ENCODE data around the gene RHOXF2B.
A peak's percentile ranks its signal among the peaks of the same experiment; 100 is the strongest.
"Not testable (repeated sequence)": the region's sequence is repeated elsewhere in the genome, so short reads cannot be mapped to it uniquely, and the experiment has no call there.

RHOXF2B gene

DNA sequence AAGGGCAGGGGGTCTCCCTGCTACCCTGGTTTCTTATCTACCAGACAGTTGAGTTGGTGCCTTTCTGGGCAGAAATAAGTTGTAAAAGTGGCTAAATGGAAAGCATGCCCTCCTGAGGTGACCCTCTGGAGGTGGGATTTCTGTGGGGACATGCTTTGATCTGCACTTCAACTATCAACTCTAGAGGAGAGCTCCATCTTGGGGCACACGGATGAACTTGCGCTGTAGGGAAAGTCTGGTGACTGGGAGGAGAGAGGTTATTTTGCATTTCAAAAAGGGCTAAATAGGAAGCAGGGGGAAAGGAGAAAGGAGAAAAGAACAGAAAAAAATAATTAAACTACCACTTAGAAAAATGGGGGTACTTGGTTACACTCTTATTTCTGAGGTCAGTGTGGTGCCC lies 12.7 kb upstream of the RHOXF2B start:
- in situ Hi-C loops (cut with MboI; ENCODE audit: low sequenced_read_pairs, unreplicated experiment) = loop anchor here (25.0 kb wide), 1 partner anchor 372 kb away; the partner anchor contains the start of gene LAMP2
- DNase-seq (ENCODE audit: low spot score) = no peak
- TF ChIP-seq, protein P1, sequence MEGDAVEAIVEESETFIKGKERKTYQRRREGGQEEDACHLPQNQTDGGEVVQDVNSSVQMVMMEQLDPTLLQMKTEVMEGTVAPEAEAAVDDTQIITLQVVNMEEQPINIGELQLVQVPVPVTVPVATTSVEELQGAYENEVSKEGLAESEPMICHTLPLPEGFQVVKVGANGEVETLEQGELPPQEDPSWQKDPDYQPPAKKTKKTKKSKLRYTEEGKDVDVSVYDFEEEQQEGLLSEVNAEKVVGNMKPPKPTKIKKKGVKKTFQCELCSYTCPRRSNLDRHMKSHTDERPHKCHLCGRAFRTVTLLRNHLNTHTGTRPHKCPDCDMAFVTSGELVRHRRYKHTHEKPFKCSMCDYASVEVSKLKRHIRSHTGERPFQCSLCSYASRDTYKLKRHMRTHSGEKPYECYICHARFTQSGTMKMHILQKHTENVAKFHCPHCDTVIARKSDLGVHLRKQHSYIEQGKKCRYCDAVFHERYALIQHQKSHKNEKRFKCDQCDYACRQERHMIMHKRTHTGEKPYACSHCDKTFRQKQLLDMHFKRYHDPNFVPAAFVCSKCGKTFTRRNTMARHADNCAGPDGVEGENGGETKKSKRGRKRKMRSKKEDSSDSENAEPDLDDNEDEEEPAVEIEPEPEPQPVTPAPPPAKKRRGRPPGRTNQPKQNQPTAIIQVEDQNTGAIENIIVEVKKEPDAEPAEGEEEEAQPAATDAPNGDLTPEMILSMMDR (IDR thresholded peaks at IDR 0.05; ENCODE audit: borderline replicate concordance, control extremely low read depth, extremely low read depth, insufficient read depth, missing control alignments) = no peak

DNA sequence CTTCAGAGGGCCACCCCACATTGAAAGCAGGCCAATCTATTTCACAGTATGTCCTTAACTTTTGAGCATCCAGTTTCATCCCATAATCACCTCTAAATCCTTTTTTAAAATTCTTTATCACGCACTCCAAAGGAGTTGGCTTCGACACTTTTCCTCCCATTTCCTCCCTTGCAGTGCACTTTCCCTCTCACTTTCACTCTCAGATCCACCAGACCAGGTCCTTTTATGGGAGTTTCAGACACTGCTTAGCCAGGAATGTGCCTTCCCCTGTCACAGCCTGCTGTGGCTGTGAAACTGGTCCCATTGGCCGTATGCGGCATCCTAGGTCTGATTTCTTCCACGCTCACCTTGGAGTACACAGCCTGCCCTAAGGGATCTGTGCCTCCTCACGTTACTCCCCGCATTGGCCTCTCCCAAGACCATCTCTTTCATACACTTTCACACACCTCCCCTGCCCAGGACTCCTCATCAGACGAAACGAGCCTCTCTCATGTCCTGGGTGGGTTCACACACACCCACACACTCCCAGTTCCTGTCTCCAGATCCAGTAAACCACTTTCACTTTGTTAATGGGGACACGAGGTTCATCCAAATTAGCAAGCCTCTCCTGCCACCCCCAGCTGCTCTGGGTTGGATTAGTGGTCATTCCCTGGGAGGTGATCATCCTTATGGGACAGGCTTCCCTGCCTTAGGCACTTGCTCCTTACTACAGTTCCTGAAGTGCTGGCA lies 10.0 kb upstream of the RHOXF2B start:
- TF ChIP-seq, protein P1 (IDR thresholded peaks at IDR 0.05; ENCODE audit: borderline replicate concordance, control extremely low read depth, extremely low read depth, insufficient read depth, missing control alignments) = no peak
- no peak for DNase-seq (ENCODE audit: low spot score)
- in situ Hi-C loops (cut with MboI; ENCODE audit: low sequenced_read_pairs, unreplicated experiment) = loop anchor here (25.0 kb wide), 1 partner anchor 375 kb away; the partner anchor contains the start of gene LAMP2

DNA sequence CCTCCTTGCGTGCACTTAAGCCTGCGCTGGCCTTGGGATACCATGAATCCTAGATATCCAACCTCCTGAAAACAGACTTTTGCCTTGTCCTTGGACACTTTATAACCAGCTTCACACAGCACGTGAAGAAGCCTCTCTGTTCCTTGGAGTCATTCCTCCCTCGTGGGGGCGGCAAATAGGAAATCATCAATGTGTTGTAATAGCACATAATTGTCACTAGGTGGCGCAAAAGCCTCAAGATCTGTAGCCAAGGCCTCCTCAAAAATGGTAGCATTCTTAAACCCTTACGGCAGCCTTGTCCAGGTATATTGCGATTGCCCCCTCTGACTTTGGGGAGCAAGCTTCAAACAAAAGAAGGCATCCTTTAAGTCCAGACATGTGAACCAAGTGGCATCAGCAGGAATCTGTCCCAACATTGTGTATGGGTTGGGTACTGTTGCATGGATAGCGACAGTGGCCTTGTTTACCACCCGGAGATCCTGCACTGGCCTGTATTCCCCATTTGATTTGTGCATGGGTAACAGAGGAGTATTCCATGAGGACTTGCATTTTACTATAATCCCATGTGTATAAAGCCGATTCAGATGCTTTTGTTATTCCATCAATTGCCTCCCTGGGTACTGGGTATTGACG lies 8.2 kb upstream of the RHOXF2B start:
- not testable (repeated sequence) for DNase-seq (ENCODE audit: low spot score)
- in situ Hi-C loops (cut with MboI; ENCODE audit: low sequenced_read_pairs, unreplicated experiment) = loop anchor here (25.0 kb wide), 1 partner anchor 377 kb away; the partner anchor contains the start of gene LAMP2

DNA sequence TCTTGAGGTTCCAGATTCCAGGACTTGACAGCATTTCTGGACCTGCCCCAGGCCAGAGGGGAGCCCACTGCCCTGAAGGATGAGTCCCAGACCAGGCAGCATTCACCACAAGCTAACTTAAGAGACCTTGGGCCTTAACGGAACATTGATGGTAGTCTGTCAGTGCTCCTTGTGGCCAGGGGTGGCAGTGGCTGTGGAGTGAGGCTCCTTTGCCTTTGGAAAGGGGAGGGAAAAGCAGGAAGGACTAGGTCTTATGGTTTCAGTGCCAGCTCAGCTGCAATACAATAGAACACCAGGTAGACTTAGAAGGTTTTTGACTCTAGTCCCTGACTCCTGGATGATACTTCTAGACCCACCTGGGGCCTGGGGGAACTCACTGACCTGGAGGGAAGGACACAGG lies 11.3 kb downstream of the RHOXF2B start:
- in situ Hi-C loops (cut with MboI; ENCODE audit: low sequenced_read_pairs, unreplicated experiment) = not testable (repeated sequence)

DNA sequence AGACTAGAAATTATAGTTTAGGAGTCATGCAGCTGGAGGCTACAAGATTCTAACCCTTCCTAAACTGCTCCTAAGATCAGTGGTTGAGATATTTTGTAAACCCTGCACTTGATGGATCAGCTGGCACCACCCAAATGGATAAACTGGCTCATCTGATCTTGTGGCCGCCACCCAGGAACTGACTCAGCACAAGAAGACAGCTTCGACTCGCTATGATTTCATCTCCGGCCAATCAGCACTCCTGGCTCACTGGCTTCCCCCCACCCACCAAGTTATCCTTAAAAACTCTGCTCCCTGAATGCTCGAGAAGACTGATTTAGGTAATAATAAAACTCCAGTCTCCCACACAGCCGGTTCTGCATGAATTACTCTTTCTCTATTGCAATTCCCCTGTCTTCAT lies 34.8 kb downstream of the RHOXF2B start:
- DNase-seq (ENCODE audit: low spot score); in situ Hi-C loops (cut with MboI; ENCODE audit: low sequenced_read_pairs, unreplicated experiment): not testable (repeated sequence)

More for the DNA sequence above, 11.3 kb downstream of the RHOXF2B start:
- not testable (repeated sequence) for DNase-seq (ENCODE audit: low spot score)

DNA sequence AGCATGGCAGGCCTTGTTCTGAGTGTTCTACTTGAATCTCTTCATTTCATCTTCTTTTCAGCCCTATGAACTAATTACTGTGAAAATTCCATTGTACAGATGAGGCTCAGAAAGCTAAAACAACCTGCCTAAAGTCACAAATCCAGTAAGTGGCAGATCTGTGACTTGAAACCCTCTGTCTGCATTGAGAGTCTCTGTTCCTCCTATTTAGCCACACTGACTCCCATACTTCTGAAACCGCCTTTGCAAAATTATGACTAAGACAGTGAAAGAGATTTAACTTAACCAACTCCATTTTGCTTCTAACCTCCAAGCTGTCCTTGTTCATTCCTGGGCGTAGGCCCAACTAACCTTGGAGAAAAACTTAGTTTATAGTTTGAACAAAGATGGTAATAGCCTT lies 35.2 kb downstream of the RHOXF2B start:
- in situ Hi-C loops (cut with MboI; ENCODE audit: low sequenced_read_pairs, unreplicated experiment); DNase-seq (ENCODE audit: low spot score): not testable (repeated sequence)

DNA sequence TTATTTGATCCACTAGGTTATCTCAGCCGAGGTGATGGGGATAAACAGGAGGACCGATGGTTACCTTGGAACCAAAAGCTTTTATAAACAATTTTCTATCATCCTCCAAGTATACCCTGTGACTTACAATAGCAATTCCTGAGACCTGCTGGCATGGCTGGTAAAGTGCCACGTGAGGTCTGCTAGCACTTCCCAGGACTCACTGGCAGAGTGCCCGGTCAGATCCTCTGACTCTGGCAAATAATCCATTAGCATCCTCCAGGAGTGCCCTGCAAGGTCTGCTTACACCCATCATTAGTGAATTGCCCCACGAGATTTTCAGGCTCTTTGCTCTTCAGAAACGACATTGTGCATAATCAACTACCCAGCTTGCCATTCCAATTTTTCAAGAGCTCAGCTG lies 37.3 kb downstream of the RHOXF2B start:
- in situ Hi-C loops (cut with MboI; ENCODE audit: low sequenced_read_pairs, unreplicated experiment); DNase-seq (ENCODE audit: low spot score): not testable (repeated sequence)

DNA sequence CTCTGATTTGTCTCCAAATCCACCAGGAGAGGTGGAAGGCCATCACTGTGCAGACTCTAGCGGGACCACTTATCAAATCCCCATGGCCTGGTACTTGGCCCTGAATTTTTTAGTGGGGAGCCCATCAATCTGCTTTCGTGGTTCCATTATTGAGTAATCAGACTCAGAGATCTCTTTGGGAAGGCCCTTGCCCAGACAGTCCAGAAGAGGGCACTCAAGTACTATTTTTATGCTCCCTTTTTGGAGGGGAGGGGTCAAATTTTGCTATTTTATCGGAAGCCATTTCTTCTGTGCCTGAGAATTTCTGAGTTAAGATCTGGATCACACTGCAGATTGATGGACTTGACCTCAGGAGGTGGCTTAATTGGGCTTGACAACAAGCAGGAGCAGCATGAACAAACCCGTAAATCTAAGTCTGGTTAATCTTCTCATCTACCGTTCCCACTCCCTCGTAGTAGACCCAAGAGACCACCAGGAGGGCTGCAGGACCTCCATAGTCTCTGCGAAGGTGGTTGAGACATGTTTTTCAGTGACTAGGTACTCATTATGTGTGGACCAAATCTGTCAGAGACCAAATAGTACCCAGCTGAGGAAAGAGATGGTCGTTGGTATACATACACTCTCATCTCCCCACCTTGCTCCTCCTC lies 38.3 kb downstream of the RHOXF2B start:
- DNase-seq (ENCODE audit: low spot score); in situ Hi-C loops (cut with MboI; ENCODE audit: low sequenced_read_pairs, unreplicated experiment): not testable (repeated sequence)

DNA sequence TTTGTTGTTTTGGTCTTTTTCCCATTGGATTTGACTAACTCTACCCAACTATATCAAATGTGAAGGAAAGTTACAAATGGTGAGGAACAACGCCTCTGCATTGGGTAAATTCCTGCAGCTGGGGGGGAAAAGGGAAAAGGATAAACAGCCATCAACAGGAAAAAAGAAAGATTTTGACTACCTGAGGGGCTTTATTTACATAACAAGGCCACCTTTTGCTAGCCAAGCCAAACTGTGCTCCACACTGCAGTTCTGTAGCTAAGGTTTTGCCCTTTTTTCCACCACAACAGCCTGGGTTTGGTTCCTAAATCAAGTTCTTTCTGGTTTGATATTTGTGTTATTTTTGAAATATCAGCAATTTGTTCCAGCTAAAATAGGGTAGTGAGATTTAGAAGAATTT lies 40.8 kb downstream of the RHOXF2B start:
- DNase-seq (ENCODE audit: low spot score) = no peak
- in situ Hi-C loops (cut with MboI; ENCODE audit: low sequenced_read_pairs, unreplicated experiment) = no loop called here
- TF ChIP-seq, protein P1 (IDR thresholded peaks at IDR 0.05; ENCODE audit: borderline replicate concordance, control extremely low read depth, extremely low read depth, insufficient read depth, missing control alignments) = no peak

DNA sequence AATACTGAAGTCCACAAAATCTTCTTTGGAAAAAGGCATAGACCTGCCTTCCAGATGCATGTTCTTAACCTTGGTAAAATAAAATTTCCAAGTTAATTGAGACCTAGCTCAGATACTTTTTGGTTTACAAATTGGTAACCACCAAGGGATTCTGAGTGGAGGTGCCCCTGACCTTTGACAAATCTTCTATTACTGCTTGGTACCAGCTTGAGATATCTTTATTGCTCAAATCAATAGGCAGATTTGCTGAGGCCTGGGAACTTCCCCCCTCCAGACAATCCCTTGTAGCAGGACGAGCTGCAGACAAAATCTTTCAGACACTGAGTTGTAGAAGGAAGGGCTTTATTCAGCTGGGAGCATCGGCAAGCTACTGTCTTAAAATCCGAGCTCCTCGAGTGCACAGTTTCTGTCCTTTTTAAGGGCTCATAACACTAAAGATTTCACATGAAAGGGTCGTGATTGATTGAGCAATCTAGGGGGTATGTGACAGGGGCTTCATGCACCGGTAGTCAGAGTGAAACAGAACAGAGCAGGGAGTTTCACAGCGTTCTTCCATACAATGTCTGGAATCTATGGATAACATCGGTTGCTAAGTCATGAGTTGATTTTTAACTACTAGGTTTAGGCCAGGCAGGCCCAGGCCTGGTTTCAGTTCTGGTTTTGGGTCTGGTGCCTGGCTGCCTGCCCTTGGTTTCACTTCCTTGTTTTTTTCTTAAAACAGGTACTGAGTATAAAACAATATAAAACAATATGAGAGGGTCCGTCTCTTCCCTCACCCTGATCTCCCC lies 41.8 kb downstream of the RHOXF2B start:
- DNase-seq (ENCODE audit: low spot score) = peak; percentile 20
- in situ Hi-C loops (cut with MboI; ENCODE audit: low sequenced_read_pairs, unreplicated experiment) = not testable (repeated sequence)

Data from GM13976 (cell line).